GM20431 (cell line): Measurements from ENCODE around the gene GTF2H3.
"Not testable (repeated sequence)": the region's sequence is repeated elsewhere in the genome, so short reads cannot be mapped to it uniquely, and the experiment has no call there.

Experiments used
- in situ Hi-C: fragments of 300-500 bp; cut with MseI, MboI; formaldehyde crosslinking; loops from one replicate; pipeline ENCODE4 v1.15.0; 2020; ENCODE audit warnings: low sequenced_read_pairs; ENCODE audit not compliant: unreplicated experiment

GTF2H3 gene

DNA sequence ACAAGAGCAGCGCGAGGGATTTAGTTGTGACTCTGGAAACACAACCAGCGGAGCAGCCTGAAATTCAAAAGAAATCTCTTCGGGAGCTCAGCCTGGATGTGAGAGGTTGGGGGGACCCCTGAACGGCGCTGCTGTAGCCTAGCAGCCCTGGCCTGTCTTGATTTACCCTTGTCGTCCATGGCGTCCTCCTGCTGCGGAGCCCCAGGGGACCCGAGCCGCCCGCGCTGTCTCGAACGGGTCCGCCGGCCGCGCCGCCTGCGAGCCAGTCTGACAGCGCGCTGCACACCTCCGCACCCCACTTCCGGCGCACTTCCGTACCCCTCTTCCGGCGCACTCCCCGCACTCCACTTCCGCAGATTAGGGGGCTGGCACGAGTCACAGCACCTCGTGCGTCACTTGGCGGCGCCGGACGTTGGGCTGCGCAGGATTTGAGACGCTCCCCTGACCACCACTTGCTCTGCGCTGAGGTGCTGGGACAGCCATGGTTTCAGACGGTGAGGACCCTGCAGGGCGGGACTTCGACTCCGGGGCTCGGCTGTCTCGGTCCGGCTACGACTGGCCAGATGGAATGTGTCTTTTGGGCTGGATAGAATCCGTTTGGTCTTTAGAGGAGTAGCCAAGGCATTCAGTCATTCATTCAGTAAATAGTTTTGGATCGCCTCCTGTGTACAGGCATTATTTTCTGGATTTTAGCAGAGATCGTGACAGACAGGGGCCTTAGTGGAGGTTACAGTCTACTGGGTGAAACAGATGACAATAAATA, at the start of gene GTF2H3, which contains the start of gene EIF2B1:
Gene GTF2H3, plus strand, starts transcription at position 451 of the 763 bp plus-strand sequence. Its CDS starts 31 bp downstream, at position 482.
Gene EIF2B1, minus strand, starts transcription at position 308 of the 763 bp plus-strand sequence. Its CDS starts 129 bp downstream, at position 179.
- in situ Hi-C loops = no loop called here

DNA sequence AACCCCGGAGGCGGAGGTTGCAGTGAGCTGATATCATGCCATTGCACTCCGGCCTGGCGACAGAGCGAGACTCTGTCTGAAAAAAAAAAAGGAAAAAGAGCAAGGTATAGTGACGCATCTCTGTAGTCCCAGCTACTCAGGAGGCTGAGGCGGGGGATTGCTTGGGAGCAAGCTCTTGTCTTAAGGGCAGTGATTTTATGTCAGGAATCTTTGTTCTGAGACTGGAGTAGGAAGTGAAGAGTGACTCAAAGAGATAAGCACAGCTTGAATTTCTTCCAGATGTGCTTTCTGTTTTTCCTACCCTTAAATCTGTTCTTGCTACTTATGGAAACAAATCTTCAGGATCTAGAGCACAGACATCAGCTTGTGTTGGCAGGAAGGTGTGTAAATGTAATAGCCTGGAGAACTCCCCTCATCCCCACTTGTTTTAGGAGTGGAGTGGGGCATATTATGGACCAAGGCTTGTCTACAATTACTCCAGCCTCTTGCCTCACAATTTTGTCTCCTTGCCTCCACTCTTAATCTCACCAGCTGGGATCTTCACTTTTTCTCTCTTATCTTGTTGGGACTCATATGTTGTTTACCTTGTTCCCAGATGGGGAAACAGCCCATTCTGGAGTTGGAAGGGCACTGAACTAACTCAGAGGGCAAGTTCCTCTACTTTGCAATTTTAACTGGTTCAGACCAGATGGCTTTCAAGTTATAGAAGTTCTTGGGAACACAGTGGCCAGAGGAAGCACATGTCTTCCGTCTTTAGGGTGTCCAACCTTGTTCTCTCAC, 41.7 kb upstream of the GTF2H3 start:
- in situ Hi-C loops = no loop called here

DNA sequence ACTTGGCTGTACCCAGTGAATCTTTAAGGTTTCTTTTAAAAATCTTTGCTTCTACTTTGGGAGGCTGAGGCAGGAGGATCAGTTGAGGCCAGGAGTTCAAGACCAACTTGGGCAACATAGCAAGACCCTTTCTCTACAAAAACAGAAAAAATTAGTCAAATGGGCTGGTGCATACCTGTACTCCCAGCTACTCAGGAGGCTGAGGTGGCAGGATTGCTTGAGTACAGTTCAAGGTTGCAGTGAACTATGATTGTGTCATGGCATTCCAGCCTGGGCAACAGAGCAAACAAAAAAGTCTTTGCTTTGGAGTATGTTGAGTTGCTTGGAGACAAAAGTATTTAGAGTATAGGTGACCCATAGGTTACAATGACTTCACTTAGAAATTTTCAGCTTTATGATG, 37.9 kb upstream of the GTF2H3 start:
- in situ Hi-C loops = no loop called here

DNA sequence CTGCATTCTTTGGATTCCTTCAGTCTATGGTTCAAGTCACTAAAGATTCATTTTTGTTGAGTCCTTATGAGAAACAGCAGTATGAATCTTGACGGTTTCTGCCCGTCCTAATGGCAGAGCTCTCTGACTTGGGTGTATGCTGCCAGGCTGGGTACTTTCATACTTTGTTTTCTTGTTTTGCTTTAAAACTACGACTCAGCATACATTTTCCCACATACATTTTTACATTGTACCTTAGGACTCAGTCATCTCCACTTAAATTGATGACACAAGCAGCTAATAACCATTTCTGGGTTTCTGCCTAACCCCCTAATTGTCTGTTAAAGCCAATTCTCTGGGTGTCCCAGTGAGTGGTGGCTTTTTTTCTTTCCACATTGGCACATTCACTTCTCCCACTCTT, 36.5 kb upstream of the GTF2H3 start:
- in situ Hi-C loops = no loop called here

DNA sequence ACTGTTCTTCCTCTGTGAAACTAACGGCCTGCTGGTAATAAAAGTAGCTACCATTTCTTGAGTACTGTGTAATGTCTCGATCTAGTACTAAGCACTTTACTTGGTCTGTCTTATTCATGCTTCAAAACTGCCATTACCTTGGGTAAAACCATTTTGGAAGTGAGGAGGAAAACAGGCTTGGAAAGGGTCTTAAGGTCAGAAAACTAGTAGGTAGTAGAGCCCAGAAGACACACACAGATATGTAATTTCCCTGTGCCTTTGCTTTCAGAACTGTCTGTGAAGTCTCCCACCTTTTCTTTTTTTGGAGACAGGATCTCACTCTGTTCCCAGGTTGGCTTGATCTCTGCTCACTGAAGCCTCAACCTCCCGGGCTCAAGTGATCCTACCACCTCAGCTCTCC, 35.1 kb upstream of the GTF2H3 start:
- in situ Hi-C loops = no loop called here

DNA sequence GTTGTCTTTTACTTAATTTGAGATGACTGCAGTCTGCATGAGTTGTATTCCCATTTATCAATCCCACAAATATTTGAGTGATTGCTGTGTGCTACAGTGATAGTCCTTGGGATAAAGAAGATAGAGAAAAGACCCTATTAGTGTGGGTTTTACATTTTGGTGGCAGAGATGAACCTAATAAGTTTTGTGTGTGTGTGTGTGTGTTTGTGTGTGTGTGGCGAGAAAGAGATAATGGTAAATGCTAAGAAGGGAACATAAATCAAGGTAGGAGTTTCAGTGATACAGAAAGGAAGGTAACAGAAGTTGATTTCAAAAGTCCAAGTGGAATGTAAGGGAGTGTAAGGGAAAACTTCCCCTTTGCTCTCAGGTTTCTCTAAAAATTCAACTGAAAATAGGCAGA, 34.3 kb upstream of the GTF2H3 start:
- in situ Hi-C loops = no loop called here

DNA sequence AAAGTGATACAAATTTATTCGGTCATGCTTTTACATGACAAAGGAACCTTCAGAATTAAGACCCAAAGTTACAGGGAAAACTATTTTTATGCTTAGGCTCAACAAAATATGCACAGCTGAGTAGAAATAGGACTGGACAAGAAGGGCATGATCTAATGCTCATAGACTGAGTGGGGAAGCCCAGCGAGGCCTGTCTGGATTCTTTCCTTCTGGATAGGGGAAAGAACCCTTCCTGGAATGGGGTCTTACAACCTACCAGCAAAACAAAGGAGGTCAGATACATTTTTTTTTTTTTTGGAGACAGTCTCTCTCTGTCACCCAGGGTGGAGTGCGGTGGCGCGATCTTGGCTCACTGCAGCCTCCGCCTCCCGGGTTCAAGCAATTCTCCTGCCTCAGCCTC, 33.9 kb upstream of the GTF2H3 start:
- in situ Hi-C loops = no loop called here

DNA sequence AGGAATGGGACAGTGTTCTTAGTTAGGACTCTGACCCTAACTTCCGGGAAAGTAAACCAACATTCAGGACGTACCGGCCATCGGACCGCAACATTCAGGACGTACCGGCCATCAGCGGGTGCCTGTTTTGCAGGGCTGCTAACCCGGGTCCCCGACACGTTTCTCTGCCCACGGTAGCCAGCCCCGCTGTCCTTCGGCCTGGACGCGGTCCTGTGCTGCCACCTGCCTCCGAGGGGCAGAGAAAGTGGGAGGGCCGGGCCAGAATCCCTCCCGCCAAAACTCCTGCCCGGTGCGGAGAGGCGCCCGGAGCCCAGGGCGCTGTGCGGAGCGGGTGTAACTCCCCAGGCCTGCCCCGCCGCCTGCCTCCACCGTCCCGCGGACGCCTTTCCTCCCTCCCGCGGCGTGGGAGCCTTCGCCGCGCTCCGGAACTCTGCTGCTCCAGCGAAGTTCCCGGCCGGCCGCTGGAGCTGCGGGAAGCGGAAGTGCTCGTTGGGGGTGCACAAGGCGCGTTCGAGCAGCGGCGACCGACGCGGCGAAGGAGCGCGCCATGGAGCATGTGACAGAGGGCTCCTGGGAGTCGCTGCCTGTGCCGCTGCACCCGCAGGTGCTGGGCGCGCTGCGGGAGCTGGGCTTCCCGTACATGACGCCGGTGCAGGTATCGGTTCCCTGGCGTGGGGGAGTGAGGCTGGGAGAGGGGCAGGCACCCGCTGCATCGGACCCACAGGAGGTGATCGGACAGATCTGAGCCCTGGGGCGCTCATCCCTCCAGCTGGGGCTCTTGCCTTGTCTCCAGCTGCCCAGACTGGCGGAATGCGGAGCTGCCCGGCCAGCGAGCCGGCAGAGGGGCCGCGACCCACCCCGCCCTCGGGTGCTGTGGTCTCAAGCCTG, 31.8 kb upstream of the GTF2H3 start, which contains the start of gene DDX55:
Gene DDX55, plus strand, starts transcription at position 498 of the 888 bp plus-strand sequence. Its CDS starts 50 bp downstream, at position 548.
- in situ Hi-C loops = no loop called here

DNA sequence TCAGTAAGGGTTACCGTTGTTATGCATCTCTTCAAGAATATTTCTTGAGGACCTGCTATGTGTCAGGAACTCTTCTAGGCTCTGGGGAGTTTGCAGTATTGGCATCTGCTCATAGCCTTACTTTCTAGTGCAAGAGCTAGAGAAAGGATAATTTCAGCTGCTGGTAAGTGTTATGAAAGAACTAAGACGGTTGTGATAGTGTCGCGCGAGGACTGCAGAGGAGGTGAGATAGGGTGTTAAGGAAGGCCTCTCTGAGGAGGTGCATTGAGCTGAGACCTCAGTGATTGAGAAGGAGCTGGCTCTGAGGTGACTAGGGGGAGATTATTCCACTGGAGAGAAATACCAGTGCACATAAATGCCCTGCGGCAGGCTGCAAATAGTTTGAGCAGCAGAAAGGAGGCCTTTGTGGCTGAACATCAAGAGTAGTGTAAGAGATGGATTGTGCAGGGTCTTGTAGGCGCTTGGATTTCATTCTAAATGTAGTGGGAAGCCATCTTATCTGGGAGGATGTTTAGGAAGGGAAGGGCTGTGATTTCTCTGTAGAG, 30.9 kb upstream of the GTF2H3 start:
- in situ Hi-C loops = no loop called here

DNA sequence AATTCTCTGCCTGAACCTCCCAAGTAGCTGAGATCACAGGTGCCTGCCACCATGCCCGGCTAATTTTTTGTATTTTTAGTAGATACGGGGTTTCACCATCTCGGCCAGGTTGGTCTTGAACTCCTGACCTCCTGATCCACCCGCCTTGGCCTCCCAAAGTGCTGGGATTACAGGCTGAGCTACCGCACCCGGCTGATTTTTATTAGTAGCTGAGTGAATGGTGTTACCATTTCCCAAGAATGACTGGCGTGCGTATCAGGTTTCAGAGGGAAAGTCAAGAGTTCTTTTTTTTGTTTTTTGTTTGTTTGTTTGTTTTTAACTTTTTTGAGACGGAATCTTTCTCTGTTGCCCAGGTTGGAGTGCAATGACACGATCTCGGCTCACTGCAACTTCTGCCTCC, 30.1 kb upstream of the GTF2H3 start:
- in situ Hi-C loops = not testable (repeated sequence)

DNA sequence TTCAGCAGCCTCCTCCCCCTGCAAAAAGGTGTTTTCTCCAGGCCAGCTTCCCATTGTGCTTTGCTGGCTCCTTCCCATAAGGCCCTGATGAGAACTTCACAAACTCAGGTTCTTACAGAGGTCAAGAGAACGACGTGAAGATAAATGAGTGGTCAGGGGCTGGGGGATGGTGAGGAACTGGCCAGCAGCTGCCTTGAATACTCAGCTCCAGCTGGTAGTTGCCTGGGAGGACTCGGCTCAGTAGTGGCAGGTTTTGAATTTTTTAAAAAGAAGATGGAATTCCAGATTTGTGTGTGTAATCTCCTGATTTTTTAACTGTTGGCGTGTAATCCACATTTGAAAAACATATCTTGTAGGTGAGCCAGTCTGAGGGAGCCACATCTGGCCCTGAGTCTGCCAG, 25.9 kb upstream of the GTF2H3 start:
- in situ Hi-C loops = no loop called here

DNA sequence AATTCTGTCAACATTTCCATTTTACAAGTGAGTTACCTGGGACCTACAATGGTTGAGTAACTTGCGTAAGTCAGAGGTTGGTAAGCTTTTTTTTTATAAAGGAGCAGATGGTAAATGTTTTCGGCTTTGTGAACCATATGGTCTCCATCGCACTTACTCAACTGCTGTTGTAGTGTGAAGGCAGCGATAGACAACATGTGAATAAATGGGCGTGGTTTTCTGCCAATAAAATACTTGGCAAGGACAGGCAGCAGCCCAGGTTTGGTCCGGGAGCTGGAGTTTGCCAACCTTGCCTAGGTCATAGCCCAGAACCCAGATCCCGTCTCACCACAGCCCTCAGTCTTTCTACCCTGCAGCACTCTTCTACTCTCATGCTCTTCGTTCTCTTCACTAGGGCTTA, 25.4 kb upstream of the GTF2H3 start:
- in situ Hi-C loops = no loop called here

DNA sequence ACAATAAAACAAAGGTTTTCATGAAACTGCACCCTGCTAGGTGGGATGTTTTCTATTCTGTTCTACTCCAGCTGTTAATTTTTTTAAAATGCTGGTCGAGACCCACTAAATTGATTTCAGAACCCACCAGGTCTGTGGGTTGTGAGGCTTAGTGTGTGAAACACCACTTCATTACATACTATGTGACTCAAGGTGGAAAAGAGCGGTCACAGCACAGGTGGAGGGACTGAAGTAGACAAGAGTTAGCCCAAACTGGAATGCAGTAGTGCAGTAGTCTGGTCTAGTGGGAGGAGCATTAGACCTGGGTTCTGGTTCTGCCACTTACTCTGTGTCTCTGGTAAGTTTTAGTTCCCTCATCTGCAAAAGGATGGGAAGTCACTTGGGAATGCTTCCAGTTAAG, 19.5 kb upstream of the GTF2H3 start:
- in situ Hi-C loops = no loop called here

DNA sequence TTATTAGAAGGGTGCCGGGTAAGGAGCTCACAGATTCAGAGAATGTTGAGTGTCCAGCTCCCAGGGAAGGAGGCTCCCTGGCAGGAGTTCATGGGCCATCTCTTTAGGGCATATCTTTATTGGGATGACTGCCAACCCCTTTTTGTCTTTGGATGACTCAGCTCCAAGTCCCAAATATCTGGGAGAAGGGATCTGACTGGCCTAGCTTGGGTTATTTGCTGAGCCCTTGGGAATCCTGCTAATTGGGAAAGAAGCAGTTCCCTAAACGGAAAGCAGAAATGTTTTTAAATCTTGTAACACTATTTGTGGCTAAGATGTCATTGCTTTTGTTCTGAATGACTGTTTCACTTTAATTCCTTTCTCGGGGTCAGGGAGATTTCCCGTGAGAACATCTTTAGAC, 19.1 kb upstream of the GTF2H3 start:
- in situ Hi-C loops = no loop called here

DNA sequence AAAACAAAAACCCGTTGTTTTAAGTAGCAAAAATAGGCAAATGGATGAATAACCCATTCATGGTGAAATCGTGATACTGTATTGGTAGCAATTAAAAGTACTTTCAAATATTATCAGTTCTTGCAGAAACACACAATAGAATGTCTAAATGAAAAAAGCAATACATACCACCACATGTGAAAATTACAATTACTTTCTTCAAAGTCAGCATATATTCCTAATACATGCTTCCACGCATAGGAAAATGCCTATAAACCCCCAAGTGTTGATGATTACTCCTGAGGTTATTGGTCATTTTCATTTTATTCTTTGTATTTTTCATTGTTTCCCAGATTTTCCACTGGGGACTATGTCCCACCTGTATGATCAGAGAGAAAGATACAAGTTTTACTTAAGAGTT, 16.5 kb upstream of the GTF2H3 start:
- in situ Hi-C loops = no loop called here

DNA sequence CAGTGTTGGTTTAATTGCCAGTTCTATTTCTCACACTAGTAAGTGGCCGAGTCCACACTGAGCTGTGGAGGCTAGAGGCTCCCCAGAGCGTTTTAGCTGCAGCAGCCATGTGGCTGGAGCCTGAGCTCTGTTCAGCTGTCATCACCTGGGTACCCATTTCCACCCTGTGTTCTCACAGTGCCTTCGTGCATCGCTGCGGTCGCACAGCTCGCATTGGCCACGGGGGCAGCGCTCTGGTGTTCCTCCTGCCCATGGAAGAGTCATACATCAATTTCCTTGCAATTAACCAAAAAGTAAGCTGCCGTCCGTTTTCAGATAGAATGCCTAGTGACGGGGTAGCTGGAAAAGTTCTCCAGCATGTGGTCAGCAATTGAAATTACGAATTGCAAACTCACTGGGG, 16.0 kb upstream of the GTF2H3 start:
- in situ Hi-C loops = no loop called here

DNA sequence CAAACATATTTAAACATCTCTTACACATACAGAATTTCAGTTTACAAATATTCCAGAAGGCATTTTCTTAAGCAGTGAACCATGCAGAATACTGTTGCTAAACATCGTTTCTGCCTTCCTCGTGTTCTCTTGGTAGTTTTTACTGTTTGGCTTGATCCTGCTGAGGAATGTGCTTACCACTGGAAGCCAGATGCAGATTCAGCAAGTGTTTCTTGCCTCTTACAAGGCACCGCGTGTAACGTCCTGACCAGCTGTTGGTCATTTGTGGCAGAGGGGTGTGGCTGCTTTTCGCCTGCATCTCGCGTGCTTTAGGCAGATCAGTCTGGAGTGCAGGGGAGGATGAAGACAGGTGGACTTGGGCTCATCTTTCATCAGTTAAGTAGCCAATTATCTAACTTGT, 12.5 kb upstream of the GTF2H3 start:
- in situ Hi-C loops = no loop called here

DNA sequence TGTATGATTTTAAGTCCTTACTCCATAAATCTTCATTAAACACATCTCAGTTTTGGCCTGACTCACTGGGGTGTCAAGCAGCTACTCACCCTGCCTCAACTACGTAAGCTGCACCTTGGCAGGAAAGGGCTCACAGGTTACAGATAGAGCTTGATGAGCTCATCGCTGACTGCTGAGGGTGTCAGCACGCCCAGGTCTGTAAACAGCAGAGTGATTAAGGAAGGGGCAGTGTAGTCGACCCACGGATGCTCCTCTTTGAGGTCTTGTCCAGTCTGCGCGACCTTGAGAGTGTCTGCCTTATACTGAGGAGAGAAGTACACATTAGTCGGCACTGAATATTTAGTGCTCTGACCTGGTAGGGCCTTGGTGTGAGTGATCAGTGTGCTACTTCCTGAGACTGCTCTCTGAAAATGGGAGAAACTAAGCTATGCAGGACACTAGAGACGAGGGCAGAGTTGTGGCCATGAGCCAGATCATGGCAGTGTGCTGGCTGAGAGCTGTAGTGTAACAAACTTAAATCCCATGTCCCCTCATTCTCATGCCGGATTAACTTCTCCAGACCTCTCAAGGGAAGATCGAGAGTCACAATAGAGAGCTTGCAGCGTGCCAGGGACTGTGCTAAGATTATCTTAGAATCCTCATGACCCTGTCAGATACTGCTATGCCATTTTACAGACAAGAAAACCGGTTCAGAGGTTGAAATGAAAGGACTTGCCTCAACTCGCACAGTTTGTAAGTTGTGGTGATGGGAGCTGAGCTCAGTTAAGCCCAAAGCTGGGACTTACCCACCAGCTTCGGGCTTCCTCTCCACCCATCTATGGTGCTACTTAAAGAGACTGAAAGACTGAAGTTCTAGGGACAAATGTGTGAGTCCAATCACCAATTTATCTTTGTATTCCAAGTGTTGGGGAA, 11.8 kb upstream of the GTF2H3 start:
- in situ Hi-C loops = no loop called here

DNA sequence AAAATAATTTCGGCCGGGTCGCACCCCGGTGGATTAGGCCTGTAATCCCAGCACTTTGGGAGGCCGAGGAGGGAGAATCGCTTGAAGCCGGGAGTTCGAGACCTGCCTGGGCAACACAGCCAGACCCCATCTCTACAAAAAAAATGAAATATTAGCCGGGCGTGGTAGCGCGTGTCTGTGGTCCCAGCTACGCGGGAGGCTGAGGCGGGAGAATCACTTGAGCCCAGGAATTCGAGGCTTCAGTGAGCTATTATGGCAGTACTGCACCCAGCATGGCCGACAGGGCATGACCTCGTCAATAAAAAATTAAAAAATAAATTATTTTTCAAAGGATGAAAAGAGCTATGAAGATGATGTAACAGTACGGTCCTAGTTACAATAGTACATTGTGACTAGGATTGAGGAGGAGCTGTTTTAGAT, 523 bp downstream of the GTF2H3 start:
- in situ Hi-C loops = no loop called here
